GM21723 (cell line): ENCODE measurements around the gene PABPN1.

Source experiments
- ATAC-seq: cut with Tn5 transposase; IDR thresholded peaks from one replicate; pipeline ENCODE4 v1.9.1; 2021; ENCODE audit warnings: mild to moderate bottlenecking, moderate library complexity; ENCODE audit not compliant: unreplicated experiment

PABPN1 gene

DNA sequence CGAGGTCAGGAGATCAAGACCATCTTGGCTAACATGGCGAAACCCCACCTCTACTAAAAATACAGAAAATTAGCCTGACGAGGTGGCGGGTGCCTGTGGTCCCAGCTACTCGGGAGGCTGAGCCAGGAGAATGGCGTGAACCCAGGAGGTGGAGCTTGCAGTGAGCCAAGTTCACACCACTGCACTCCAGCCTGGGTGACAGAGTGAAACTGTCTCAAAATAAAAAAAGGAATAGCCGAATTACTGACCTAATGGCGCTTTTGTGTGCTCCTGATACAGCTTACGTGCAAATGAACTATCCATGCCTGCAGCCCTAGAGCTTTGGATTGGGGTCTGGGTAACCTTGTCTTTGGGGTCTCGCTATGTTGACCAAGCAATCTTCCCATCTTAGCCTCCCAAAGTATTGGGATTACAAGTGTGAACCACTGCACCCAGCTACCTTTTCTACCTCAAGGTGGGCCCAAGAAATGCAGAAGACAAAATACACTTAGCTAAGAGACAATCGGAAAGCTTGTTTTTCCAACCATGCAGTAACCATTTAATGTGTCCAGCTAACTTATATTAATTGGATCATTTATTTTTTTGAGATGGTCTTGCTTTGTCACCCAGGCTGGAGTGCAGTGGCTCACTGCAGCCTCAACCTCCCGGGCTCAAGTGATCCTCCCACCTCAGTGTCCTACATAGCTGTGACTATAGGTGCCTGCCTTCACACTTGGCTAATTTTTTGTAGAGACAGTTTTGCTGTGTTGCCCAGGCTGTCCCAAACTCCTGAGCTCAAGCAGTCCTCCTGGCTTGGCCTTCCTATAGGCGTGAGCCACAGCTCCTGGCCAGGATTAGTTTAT is 5.5 kb downstream of the PABPN1 start:
- no peak for ATAC-seq

DNA sequence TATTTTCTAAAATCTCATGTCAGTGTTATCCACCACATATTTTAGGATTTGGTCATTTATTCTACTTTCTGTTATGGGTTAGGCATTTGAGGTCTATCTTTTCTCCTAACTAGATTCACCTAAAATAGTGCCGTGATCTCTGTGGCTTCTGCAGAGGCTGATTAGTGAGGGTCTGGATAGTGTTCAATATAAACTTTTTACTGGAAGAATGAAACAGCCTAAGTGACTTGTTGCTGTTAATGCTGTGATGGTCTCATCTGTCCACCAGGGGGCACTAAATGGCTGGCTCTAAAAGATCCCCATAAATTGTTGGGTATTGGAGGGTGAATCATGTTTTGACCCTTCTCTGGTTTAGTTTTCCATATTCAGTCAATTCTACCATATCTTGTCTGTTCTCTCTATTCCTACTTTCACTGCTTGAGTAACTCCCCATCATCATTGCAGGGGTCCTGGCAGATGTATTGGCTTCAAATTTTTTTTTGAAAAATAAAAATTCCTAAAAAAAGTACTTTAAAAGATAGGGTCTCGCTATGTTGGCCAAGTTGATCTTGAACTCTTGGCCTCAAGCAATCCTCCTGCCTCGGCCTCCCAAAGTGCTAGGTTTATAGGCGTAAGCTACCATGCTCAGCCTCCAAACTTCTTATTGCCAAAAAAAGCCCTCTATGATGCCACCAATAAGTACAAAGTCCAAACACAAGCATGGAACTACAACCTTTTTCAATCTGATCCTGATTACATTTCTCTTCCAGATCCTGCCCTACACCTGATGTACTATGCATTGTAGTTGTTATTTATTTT is 6.9 kb downstream of the PABPN1 start:
- ATAC-seq = no peak

DNA sequence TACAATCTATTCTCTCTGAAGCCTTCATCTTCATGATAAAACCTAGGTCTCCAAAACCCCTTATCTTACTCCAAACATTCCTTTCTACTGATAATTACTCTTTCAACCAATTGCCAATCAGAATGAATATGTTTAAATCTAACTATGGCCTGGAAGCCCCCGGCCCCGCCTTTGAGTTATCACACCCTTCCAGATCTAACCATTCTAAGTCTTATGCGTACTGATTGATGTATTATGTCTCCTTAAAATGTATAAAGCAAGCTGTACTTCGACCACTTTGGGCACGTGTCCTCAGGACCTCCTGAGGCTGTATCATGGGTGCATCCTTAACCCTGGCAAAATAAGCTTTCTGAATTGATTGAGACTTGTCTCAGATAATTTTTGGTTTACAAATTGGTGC is 14.4 kb downstream of the PABPN1 start:
- ATAC-seq = no peak

DNA sequence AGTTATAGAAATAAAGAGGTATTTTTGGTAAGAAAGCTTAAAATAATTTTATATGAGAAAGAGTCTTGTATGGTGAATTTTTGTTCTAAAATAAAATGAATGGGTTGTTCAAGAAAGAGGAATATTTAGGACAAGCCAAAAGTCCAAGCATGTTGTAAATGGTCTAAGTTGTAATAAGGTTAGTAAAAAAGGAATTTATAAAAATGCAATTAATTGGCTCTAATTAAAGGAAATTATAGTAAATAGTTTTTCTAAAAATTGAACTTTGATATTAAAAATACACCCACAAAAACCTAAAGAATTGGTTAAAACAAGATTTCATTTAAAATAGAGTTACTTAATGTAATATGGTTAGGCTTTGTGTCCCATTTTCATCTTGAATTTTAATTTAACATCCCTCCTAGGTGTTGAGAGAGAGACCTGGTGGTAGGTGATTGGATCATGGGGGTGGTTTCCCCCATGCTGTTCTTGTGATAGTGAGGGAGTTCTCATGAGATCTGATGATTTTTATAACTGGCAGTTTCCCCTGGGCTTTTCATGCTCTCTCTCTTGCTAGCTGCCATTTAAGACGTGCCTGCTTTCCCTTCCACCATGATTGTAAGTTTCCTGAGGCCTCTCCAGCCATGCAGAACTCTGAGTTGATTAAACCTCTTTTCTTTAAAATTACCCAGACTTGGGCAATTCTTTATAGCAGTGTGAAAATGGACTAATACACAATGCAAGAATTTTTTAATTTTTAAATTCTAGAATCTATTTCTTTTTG is 18.4 kb downstream of the PABPN1 start:
- no peak for ATAC-seq

DNA sequence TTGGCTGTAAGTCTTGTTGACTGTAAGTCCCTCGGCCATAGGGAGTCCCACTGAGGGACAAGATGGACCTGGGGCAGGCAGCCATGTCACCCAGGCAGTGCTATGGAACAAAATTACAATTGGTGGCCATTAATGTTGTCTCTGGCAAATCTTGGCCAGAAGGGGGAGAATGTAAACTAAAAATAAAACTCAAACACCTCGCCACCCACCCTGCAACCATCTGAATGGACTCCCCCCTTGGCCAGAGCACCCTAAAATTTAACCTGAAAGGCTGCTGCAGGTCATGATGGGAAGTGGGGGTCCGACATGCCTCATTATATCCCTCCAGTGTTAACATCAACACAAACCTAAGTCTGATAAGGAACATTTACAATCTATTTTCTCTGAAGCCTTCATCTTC is 23.2 kb downstream of the PABPN1 start:
- no peak for ATAC-seq

DNA sequence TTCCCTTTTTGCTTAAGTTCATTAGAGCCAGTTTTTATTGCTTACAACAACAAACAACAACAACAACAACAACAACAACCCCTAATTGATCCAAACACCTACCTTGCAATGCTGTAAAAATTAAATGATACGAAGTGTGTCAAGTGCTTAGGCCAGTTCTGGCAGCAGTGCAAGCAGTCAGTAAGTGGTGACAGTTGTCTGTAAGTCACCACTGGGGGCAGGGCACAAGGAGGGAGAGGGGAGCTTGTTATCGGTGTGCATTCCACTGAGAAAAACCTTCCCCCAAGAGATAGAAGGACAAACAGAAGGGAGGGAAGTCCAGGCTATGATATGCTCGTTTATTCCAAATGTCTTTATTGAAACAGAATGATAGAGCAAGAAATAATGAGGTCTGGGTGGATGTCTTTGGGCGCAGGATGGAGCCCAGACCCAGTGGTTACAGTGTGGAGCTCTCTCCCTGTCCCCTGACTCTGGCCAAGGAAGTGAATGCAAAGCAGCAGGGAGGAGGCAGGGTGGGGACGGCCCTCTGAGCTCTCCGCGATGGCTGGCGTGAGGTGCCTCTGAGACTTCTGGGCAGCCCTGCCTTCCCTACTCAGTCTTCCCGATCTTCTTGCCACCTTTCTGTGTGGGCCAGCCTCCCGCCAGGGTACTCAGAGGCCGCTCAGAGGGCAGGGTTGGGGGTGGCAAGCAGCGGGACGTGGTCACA is 24.9 kb downstream of the PABPN1 start:
- no peak for ATAC-seq

DNA sequence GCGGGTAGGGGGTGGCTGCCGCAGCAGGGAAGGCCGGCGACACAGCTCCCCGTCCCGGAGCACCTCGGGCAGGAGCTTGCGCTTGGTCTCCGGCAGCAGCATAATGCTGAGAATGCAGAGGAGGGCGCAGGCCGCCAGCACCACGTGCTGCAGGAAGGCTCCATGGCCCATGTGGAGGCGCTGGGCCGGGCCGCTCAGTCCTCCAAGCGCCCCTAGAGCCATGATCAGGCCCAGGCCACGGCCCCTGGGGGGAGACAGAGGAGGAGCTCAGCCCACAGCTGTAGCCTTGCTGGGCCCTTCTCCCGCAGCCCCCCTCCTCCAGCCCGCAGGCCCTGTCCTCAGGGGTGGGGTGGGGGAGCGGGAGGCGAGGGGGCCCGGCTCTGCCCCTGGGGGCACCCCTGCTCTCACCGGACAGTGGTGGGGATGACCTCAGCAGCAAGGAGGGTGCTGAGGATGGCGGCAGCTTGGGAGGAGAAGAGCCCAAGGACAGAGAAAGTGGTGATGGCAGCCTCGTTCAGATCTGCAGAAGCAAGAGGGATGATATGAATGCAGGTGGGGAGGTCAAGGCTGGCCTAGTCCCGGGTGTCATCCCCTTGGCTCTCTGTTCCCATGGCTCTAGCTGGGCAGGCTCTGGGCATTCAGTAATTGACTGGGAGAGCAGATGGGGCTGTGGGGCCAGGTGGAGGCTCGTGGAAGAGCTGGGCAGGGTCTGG is 25.6 kb downstream of the PABPN1 start:
- no peak for ATAC-seq

DNA sequence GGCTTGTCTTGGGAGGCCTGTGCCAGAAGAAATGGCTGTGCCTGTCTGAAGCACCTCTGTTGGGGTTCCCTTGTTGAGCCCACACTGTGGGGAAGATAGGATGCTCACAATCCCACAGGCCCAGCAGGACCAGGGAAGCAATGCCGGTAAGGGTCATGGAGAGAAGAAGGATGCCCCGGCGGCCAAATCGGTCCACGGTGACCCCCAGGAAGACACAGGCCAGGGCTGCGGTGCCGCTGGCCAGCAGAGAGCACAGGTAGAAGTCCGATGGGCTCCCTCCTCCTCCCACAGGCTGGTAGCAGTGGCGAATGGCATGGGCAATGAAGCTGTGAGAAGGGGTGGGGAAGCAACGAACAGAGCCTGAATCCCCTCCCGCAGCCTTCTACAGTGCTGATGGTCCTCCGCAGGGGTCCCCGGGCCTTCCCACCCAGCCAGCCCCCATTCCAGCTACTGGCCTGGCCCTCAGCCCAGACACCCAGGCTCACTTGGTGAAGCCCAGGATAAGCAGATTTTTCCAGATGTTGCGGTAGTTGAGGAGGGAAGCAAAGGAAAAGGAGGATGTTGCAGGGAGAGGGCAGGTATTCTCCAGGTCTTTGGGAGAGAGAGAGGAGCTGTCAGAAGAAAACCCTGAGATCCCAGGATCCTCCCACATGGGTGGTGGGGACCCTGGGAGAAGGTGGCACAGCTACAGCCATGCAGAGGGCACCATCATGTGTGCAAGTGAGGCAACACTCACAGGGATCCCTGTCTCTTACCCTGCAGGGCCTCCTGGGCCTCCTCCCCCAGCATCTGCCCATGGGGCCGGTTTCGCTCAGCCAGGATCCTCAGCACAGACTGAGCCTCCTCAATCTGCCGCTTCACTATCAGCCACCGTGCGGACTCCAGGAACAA is 26.4 kb downstream of the PABPN1 start:
- ATAC-seq = no peak

DNA sequence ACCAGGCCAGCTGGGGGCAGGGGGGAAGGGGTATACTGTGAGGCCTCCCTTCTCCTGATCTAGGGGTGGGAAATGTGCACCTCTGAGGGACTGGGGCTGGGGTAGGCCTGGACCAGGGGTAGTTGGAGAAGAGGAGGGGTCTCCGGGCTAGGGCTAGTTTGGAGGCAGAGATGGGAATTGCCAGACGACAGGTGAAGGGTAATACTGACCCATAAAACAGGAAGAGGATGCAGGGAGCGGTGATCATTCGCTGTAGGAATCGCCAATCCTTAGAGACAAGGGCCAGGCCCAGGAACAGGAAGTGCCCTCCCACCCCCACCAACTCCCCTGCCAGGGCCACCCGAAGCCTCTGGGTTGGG is 27.0 kb downstream of the PABPN1 start:
- ATAC-seq = no peak

DNA sequence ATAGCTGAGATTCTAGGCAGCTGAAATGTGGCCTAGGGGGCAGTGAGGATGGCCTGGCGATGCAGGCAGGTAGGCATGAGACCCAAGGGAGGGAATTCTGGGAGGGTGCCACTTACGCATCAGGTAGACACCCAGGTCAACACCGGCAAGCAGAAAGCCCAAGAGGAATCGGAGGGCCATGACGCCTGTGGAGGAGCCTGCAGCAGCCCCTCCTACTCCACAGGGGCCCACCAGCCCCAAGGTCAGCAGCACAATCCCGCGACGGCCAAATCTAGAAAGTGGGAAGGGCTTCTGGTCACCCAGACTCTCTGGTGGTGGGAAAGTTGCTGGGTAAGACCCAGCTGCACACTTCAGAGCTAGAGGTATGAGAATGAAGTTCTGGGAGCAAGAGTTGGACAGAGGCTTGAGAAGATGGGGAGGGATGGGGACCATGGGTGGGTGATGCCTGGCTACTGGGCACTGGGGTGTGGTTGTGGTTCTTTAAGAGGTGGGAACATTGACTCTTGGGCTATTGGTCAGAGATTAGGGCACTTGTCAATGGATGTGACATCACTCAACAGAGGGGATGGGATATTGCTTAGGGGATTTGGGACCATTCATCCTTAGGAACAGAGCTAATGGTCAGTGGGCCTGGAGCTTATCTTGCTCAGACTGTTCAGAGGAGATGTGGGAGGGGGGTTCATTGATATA is 28.0 kb downstream of the PABPN1 start:
- ATAC-seq = no peak

DNA sequence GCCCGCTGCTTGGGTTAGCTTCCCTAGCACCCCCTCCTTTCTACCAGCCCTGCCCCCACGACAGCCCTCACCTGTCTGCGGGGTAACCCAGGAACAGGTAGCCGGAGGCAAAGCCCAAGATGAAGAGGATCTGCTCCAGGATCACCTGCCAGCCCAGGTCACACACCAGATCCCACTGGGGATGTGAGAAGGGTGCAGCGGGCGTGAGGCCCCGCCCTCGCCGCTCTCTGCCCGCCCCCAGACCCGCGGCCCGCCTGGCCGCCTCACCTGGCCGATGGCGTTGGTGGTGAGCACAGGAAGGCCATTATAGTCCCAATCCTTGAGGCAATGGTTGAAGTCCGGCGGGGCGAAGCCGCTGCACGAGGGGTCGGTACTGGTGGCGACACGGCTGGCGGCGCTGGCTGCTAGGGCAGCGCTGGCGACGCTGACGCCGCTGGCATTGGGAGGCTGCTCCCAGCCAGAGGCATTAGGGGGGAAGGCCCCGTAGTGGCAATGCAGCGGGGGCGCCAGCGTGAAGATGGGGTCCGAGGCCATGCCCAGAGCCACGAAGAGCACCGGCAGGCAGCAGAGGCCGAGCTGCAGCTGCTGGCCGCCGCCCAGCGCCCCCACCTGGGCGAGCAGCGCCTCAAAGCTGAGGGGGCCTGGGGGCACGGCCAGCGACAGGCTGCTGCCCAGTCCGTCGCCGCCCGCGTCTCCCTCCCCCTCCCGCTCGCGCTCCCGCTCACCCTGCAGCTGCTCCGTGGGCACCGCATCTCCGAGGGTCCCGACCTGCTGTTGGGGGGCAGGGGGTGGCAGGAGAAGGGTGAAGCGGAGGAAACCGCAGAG is 30.6 kb downstream of the PABPN1 start:
- ATAC-seq = no peak

DNA sequence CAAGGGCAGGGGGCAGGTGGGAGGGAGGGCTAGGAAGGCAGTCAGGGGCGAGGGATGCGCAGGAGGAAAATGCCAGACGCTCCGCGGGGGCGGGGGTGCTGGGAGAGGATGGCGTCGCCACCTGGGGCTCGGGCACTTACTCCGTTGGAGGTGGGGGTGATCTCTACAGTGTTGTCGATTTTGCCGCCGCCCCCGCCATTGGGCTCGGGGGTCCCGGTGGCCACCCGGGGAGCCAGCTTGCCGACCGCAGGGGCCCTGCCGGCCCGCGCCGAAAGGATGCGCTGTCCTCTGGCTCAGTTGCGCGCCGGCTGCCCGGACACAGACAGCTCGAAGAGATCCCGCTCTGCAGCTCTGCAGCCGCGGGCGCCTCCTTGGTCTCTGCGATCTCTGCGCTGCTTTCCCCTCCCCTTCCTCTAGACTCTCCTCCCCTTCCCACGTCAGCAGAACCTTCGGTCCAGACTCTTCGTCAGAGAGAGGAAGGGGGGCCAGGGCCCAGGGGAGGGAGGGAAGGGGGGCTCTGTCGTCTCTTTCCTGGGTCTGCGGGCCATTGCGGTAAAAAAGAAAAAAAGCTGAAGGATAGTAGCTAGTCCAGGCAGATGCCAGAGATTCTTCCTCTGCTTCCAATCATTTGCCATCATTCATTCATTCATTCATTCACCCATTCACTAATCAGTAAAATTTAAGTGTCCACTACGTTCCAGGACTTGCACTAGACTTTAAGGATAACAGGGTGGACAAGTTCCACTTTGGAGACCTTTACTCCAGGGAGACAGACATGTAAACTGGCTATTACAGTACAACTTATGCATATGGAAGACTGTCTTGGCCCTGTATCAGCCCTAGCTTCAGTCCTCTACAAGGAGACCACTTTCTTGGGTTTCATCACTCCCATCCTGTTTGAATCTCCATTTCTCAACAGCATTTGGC is 31.5 kb downstream of the PABPN1 start, which contains the start of gene SLC22A17:
Gene SLC22A17 (minus strand): TSS at position 382 of the 927 bp plus-strand sequence.
- ATAC-seq = no peak

DNA sequence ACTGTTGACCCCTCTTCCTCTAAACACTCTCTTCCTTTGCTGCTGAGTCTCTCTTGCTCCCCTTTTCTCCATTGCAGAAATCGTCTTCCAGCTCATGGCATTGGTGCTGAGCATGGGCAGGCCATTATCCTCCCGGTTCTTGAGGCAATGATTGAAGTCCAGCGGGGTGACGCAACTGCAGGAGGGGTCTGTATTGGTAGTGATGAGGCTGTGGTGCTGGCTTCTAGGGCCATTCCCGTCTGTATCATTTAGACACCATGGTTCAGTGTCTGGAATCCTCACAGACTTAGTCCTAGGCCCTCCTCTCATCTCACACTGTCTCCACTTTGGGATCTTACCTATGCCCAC is 32.1 kb downstream of the PABPN1 start:
- ATAC-seq = no peak

DNA sequence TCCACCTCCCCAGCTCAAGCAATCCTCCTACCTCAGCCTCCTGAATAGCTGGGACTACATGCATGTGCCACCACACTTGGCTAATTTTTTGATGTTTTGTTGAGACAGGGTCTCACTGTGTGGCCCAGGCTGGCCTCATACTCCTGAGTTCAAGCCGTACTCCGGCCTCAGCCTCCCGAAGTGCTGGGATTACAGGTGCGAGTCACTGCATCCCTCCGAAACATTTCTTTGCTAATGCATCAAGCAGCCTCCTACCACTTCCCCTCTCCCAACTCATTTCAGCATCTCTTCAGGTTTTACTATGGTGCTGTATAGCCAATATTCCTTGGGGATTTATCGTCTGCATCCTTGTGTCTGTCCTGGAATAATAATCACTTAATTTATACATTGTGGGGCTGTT is 33.7 kb downstream of the PABPN1 start:
- no peak for ATAC-seq

DNA sequence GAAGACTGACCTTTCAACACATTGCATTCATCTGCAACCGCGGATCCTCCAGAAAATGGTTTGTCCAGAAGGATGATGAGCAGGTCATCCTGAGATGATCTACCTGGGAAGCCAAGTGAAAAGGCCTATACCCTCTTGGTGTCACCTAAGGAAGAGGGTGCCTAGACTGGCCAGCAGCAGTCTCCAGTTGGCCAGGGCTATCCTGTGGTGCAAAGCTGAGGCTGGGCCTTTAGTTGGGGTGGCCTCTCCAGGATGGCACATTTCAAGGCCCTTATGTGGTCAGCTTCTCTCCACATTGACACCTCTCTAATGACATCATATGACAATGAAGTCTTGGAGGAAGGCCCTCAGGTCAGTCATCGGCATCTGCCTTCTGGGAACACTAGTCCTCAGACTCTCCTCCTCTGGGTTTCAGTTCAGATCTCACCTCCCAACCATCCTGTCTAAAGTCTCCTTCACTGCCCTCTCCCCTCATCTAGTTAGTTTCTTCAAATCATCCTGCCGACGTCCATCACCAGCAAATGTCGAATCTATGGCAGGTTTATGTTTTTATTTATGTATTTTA is 34.7 kb downstream of the PABPN1 start:
- no peak for ATAC-seq

DNA sequence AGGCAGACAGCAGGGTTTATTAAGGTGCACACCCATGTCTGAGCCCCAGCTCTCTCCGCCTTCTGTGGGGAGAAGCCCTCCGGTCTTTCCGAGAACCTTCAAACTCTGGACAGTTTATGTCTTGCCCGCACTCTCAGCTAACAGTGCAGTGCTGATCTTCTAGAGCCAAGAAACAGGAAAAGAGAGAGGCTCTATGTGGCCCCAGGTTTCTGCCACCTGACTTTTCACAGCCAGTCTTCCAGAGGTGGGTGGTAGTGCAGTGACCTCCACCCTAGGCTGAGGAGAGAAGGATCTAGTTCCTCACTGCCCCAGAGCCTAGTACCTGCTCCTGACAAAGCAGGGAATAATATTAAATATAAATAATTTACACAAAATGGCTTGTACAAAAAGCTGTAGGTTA is 35.4 kb downstream of the PABPN1 start:
- ATAC-seq = no peak

DNA sequence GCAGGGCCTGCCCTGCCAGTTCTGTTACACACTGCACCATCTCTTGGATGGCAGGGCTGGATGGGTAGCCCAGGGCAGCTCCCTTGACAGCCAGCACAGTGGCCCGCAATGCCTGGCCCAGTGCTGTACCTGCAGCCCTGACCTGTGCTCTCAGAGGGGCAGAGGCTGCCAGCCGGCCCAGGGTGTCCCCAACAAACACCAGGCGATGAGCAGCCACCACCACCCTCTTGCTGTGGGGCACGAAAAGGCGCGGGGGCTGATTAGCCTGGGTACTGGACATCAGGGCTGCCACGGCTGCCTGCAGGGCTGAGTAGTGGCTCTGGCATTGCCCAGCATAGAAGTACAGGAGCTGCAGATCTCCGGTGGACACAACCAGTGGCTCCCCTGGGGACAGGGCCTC is 36.0 kb downstream of the PABPN1 start:
- no peak for ATAC-seq
